SK-N-SH treated with all-trans-retinoic acid at 6 μM for 48 hours (cell line): ENCODE measurements around the gene NBAS.

Experiments used
- ATAC-seq: fragments of 200-7000 bp; cut with Tn5 transposase; 3 replicates; pipeline ENCODE4 v1.9.1; 2020; ENCODE audit warnings: mild to moderate bottlenecking, moderate library complexity
- ARNTL ChIP-seq: fragments of 450-650 bp; formaldehyde crosslinking; IDR thresholded peaks from 2 replicates; pipeline ENCODE4 v1.5.0; 2020; ENCODE audit warnings: low read depth, mild to moderate bottlenecking, moderate library complexity, borderline replicate concordance
- CSDC2 ChIP-seq: fragments of 250-450 bp; sonication (Bioruptor Pico); IDR thresholded peaks from 2 replicates; pipeline ENCODE4 v1.5.0; 2020; ENCODE audit warnings: mild to moderate bottlenecking, moderate library complexity
- ESRRG ChIP-seq: fragments of 250-450 bp; sonication (Bioruptor Pico); IDR thresholded peaks from 2 replicates; pipeline ENCODE4 v1.6.1; 2021; ENCODE audit warnings: mild to moderate bottlenecking
- ISL1 ChIP-seq: fragments of 250-450 bp; sonication (Bioruptor Pico); IDR thresholded peaks from 2 replicates; pipeline ENCODE4 v2.1.2; 2022; ENCODE audit warnings: mild to moderate bottlenecking, moderate library complexity
- OSR1 ChIP-seq: fragments of 250-450 bp; sonication (Bioruptor Pico); IDR thresholded peaks from 2 replicates; pipeline ENCODE4 v1.8.0; 2022; ENCODE audit warnings: moderate library complexity, mild to moderate bottlenecking, inconsistent platforms
- POU6F1 ChIP-seq: fragments of 250-450 bp; sonication (Bioruptor Pico); IDR thresholded peaks from 2 replicates; pipeline ENCODE4 v1.8.0; 2021; ENCODE audit warnings: low read depth, mild to moderate bottlenecking, moderate library complexity, borderline replicate concordance
- PPARA ChIP-seq: fragments of 250-450 bp; sonication (Bioruptor Pico); IDR thresholded peaks from 2 replicates; pipeline ENCODE4 v1.5.0; 2020; ENCODE audit warnings: mild to moderate bottlenecking, borderline replicate concordance
- RARB ChIP-seq: fragments of 250-450 bp; sonication (Bioruptor Pico); IDR thresholded peaks from 2 replicates; pipeline ENCODE4 v1.8.0; 2021; ENCODE audit warnings: mild to moderate bottlenecking, moderate library complexity
- SNAI2 ChIP-seq: fragments of 250-450 bp; sonication (Bioruptor Pico); IDR thresholded peaks from 2 replicates; pipeline ENCODE4 v1.5.0; 2020; ENCODE audit warnings: mild to moderate bottlenecking, moderate library complexity
- TCF4 ChIP-seq: fragments of 250-450 bp; sonication (Bioruptor Pico); IDR thresholded peaks from 2 replicates; pipeline ENCODE4 v1.8.0; 2021; ENCODE audit warnings: mild to moderate bottlenecking, moderate library complexity, borderline replicate concordance
- ZC3H10 ChIP-seq: fragments of 250-450 bp; sonication (Bioruptor Pico); IDR thresholded peaks from 2 replicates; pipeline ENCODE4 v1.5.1; 2021; ENCODE audit warnings: mild to moderate bottlenecking, moderate library complexity
- ZNF565 ChIP-seq: fragments of 450-650 bp; formaldehyde crosslinking; conservative IDR thresholded peaks from 2 replicates; pipeline ENCODE4 v1.5.0; 2020; ENCODE audit warnings: low read depth, mild to moderate bottlenecking, moderate library complexity
- ZNF70 ChIP-seq: fragments of 450-650 bp; formaldehyde crosslinking; IDR thresholded peaks from 2 replicates; pipeline ENCODE4 v1.5.0; 2020; ENCODE audit warnings: mild to moderate bottlenecking, moderate library complexity
- ZNF8 ChIP-seq: fragments of 450-650 bp; formaldehyde crosslinking; IDR thresholded peaks from 2 replicates; pipeline ENCODE4 v1.5.0; 2020; ENCODE audit warnings: mild to moderate bottlenecking, moderate library complexity
- TF ChIP-seq, protein P1 (sequence below): fragments of 250-450 bp; sonication (Bioruptor Pico); IDR thresholded peaks from 2 replicates; pipeline ENCODE4 v1.5.1; 2021; ENCODE audit warnings: mild to moderate bottlenecking, moderate library complexity
- TF ChIP-seq, protein P2 (sequence below): fragments of 250-450 bp; sonication (Bioruptor Pico); IDR thresholded peaks from 2 replicates; pipeline ENCODE4 v1.5.1; 2020; ENCODE audit warnings: low read depth, mild to moderate bottlenecking, moderate library complexity
- TF ChIP-seq, protein P3 (sequence below): fragments of 250-450 bp; sonication (Bioruptor Pico); IDR thresholded peaks from 2 replicates; pipeline ENCODE4 v1.5.0; 2020; ENCODE audit warnings: mild to moderate bottlenecking, moderate library complexity

Gene NBAS

DNA sequence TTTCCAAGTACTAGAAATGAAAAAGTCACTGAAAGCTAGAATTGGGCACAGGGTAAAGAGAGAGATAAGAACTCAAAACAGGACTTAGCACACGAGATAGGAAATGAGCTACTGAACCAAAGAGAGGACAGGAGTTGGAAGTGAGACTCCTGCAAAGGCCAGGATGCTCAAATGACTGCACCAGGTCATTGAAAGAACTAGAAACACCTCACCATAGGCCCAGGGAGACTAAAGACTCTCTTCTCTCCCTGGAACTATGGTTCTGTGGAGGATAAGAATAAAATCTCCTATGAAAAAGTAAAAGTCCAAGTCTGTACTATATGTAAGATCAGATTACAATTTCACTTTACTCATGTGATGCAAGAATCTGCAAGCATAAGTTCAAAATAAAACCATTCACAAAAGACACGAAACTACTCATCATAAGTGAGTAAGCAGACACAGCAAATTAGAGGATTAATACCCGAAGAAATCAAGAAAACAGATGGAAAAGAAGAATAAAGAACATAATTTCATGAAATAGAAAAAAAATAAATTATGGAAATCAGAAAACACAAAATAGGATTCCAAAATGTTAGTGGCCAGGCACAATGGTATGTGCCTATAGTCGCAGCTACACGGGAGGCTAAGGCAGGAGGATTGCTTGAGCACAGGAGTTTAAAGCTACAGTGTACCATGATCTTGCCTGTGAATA, 6.5 kb downstream of the NBAS start (continued):
- TF ChIP-seq, protein P1, sequence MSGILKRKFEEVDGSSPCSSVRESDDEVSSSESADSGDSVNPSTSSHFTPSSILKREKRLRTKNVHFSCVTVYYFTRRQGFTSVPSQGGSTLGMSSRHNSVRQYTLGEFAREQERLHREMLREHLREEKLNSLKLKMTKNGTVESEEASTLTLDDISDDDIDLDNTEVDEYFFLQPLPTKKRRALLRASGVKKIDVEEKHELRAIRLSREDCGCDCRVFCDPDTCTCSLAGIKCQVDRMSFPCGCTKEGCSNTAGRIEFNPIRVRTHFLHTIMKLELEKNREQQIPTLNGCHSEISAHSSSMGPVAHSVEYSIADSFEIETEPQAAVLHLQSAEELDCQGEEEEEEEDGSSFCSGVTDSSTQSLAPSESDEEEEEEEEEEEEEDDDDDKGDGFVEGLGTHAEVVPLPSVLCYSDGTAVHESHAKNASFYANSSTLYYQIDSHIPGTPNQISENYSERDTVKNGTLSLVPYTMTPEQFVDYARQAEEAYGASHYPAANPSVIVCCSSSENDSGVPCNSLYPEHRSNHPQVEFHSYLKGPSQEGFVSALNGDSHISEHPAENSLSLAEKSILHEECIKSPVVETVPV, result no peak
- TF ChIP-seq ARNTL, result no peak

DNA sequence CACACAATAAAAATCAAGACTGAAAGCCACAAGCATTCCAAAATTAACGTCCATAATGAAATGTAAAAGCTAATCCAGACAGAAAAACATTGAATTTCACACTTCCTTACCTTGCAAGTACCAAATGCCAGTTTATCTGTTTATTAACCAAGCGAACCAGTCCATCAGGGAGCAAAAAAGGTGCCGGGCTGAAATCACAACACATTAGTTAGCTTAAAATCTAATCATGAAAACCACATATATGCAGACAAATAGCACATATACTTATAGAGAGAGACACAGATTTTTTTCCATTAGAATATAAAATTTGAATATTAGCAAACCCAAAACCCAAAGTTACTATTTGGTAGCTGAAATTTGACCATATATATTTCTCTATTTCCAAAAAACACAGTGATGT, 7.2 kb downstream of the NBAS start:
- no peak for TF ChIP-seq CSDC2 (CRISPR knock-in tag)
- TF ChIP-seq ZC3H10 (CRISPR knock-in tag), result no peak
- TF ChIP-seq POU6F1 (CRISPR knock-in tag), result no peak
- no peak for TF ChIP-seq PPARA (CRISPR knock-in tag)
- TF ChIP-seq ZNF70 (CRISPR knock-in tag), result no peak
- TF ChIP-seq SNAI2, result no peak
- no peak for TF ChIP-seq OSR1
- TF ChIP-seq RARB (CRISPR knock-in tag), result no peak
- TF ChIP-seq ZNF8 (CRISPR knock-in tag), result no peak
- no peak for TF ChIP-seq ESRRG (CRISPR knock-in tag)
- TF ChIP-seq, protein P2, sequence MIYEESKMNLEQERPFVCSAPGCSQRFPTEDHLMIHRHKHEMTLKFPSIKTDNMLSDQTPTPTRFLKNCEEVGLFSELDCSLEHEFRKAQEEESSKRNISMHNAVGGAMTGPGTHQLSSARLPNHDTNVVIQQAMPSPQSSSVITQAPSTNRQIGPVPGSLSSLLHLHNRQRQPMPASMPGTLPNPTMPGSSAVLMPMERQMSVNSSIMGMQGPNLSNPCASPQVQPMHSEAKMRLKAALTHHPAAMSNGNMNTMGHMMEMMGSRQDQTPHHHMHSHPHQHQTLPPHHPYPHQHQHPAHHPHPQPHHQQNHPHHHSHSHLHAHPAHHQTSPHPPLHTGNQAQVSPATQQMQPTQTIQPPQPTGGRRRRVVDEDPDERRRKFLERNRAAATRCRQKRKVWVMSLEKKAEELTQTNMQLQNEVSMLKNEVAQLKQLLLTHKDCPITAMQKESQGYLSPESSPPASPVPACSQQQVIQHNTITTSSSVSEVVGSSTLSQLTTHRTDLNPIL (CRISPR knock-in tag), result no peak
- TF ChIP-seq TCF4 (CRISPR knock-in tag), result no peak
- no peak for TF ChIP-seq ZNF565 (CRISPR knock-in tag)
- TF ChIP-seq, protein P1, result no peak
- no peak for ATAC-seq

GRCh38 chr2:15553519-15553918, 7.6 kb downstream of the NBAS start:
- TF ChIP-seq, protein P3, sequence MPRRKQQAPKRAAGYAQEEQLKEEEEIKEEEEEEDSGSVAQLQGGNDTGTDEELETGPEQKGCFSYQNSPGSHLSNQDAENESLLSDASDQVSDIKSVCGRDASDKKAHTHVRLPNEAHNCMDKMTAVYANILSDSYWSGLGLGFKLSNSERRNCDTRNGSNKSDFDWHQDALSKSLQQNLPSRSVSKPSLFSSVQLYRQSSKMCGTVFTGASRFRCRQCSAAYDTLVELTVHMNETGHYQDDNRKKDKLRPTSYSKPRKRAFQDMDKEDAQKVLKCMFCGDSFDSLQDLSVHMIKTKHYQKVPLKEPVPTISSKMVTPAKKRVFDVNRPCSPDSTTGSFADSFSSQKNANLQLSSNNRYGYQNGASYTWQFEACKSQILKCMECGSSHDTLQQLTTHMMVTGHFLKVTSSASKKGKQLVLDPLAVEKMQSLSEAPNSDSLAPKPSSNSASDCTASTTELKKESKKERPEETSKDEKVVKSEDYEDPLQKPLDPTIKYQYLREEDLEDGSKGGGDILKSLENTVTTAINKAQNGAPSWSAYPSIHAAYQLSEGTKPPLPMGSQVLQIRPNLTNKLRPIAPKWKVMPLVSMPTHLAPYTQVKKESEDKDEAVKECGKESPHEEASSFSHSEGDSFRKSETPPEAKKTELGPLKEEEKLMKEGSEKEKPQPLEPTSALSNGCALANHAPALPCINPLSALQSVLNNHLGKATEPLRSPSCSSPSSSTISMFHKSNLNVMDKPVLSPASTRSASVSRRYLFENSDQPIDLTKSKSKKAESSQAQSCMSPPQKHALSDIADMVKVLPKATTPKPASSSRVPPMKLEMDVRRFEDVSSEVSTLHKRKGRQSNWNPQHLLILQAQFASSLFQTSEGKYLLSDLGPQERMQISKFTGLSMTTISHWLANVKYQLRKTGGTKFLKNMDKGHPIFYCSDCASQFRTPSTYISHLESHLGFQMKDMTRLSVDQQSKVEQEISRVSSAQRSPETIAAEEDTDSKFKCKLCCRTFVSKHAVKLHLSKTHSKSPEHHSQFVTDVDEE, result no peak
- TF ChIP-seq, all 23 proteins: peak for 0
- ATAC-seq, result no peak

DNA sequence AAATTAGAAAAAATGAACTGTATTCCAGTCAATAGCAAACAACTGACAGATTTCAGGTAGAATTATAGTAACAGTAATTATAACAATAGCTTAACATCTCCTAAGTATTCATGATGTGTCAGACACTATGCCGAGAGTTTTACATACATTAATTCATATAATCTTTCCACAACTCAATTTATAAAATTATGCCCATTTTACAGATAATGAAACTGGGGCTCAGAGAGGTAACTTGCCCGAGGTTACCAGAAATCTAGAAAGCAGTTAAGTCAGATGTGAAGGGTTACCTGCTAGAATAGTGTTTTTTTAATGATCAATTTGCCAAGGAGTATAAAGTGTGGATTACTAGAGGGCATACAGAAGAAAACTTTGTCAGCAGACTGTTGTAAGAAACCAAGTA, 12.2 kb downstream of the NBAS start:
- no peak for TF ChIP-seq ZNF8 (CRISPR knock-in tag)
- no peak for TF ChIP-seq PPARA (CRISPR knock-in tag)
- no peak for ATAC-seq

DNA sequence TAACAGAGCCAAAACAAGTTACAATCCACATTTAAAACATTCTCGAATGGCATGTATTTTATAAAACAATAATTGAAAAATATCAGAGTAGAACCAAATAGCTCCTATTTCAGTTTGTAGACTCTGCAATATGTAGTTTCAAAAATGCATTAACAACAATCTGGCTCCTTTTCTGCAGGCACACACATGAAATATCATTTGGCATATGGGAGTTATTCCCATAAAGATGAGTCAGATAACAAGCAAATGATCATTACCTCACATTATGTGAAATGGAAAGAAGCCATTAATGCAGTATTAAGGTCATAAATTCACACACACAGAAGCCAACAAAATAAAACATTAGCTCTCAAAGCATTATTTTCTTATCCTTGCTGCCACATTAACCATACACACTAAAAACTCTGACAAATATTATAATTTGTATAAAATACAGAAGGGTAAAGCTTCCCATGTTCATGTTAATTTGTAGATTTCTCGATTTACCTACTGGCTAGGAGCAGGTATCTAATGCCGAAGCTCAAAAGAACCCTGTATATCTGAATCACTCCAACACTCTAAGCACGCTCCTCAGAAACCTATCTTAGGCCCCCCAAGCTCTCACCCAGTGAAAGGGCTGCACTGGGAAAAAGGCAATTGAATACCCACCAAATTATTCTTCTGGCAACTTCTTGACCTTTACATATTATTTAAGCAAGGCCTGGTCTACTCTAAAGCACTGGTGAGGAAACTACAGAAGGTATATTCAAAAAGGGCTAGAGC, 13.8 kb downstream of the NBAS start:
- TF ChIP-seq ESRRG (CRISPR knock-in tag), result no peak
- TF ChIP-seq, protein P1, result no peak
- TF ChIP-seq ISL1, result 0 out of 2 replicates have a peak, but pooled peaks have one; percentile 16
- peak; percentile 43; the same call in 1 of the 2 replicates for TF ChIP-seq TCF4 (CRISPR knock-in tag)
- TF ChIP-seq RARB (CRISPR knock-in tag), result no peak
- no peak for ATAC-seq
